Activated CD8-positive, alpha-beta T cell treated with anti-CD3 and anti-CD28 coated beads, Interleukin-2, amount 10 ng/mL, durations not matched to agents 7 days and 5 days (primary cell): ENCODE measurements around the gene EFS. TPM values are rescaled to one million over a fixed set of nuclear protein-coding genes. Genes with fewer than 3 reads are reported as not detected.
"Not testable (repeated sequence)": the region's sequence is repeated elsewhere in the genome, so short reads cannot be mapped to it uniquely, and the experiment has no call there.

ENCODE experiments used
- ATAC-seq: fragments of 150-1000 bp; cut with Tn5 transposase; one replicate; pipeline ENCODE4 v1.10.0; 2021; ENCODE audit warnings: moderate library complexity
- CTCF ChIA-PET: fragments of 350-600 bp; sonication (Branson Sonifier 250); formaldehyde crosslinking; loops from one replicate; lab custom pipeline; 2021; ENCODE audit warnings: antibody characterized with exemption; lab: Charles Lee
- POLR2A ChIA-PET: fragments of 350-600 bp; sonication (Branson Sonifier 250); formaldehyde crosslinking; loops from one replicate; lab custom pipeline; 2021; ENCODE audit warnings: antibody characterized with exemption; lab: Charles Lee
- DNase-seq: peaks from one replicate; pipeline ENCODE4 v3.0.0-alpha.2; 2020
- H3K27ac Mint-ChIP-seq: one replicate; pipeline ENCODE4 v1.8.0; 2021; ENCODE audit warnings: mild to moderate bottlenecking, mixed read lengths
- H3K27me3 Mint-ChIP-seq: one replicate; pipeline ENCODE4 v1.8.0; 2021; ENCODE audit warnings: low read depth, mixed read lengths
- H3K36me3 Mint-ChIP-seq: one replicate; pipeline ENCODE4 v1.8.0; 2021; ENCODE audit warnings: low read depth, mixed read lengths
- H3K4me1 Mint-ChIP-seq: one replicate; pipeline ENCODE4 v1.8.0; 2021; ENCODE audit warnings: low read depth, mixed read lengths
- H3K4me3 Mint-ChIP-seq: one replicate; pipeline ENCODE4 v1.8.0; 2021; ENCODE audit warnings: mild to moderate bottlenecking, mixed read lengths
- H3K9me3 Mint-ChIP-seq: one replicate; pipeline ENCODE4 v1.8.0; 2022; ENCODE audit warnings: mixed read lengths; ENCODE audit not compliant: insufficient read depth
- total RNA-seq, 2 experiments: library from RNA; stranded (reverse); gene quantifications; one replicate each; pipeline ENCODE4 v1.2.3, GENCODE V29; 2021

The EFS gene
- total RNA-seq, 2 experiments from 2014 or later = not detected

DNA sequence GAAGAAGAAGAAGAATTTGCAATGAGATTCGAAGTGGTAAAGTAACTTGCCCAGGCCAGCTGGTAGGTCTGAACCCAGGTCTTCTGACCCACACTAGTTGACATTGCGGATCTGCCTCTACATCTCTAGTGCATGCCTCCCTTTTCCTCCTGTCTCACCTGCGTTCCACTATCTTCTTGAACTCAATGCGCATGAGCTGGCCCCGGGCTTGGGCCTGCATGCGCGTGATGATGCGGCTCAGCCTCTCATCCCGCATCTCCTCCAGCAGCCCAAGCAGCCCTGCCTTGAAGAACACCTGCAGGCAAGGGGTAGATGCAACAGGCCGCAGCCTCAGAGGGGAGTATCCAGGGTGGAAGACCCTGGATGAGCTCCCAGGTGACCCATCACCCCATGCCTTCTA lies 31.2 kb upstream of the EFS start:
- ATAC-seq = no peak
- H3K36me3 Mint-ChIP-seq = no peaks in the 10 kb centered on the region
- H3K27ac Mint-ChIP-seq = no peak overlapping the region
- no peaks in the 10 kb centered on the region for H3K27me3 Mint-ChIP-seq
- no peaks in the 10 kb centered on the region for H3K9me3 Mint-ChIP-seq
- no peaks in the 10 kb centered on the region for H3K4me1 Mint-ChIP-seq
- CTCF ChIA-PET = interaction anchor here (1.6 to 1.8 kb wide), 2 partner anchors 16 kb away, joined by 4 to 6 read pairs; no protein-coding TSS in a partner anchor
- no peak overlapping the region for H3K4me3 Mint-ChIP-seq
- DNase-seq = no peak
- POLR2A ChIA-PET = no interaction called here

- H3K27me3 Mint-ChIP-seq = no peaks in the 10 kb centered on the region
- no peaks in the 10 kb centered on the region for H3K4me1 Mint-ChIP-seq
- H3K36me3 Mint-ChIP-seq = no peaks in the 10 kb centered on the region
- H3K9me3 Mint-ChIP-seq = no peaks in the 10 kb centered on the region
- ATAC-seq = no peak
- no peak overlapping the region for H3K27ac Mint-ChIP-seq
- DNase-seq = no peak
- ChIA-PET POLR2A (interaction anchor here (1.1 kb wide), 1 partner anchor 30 kb away, joined by 4 read pairs; no protein-coding TSS in a partner anchor), CTCF (interaction anchor here (2.7 kb wide), 1 partner anchor 12 kb away, joined by 10 read pairs; no protein-coding TSS in a partner anchor)
- H3K4me3 Mint-ChIP-seq = no peak overlapping the region
These were observed 27.6 kb upstream of the EFS start for GRCh38 chr14:23392613-23393012.

GRCh38 chr14:23389871-23390270 lies 24.9 kb upstream of the EFS start:
- H3K4me1 Mint-ChIP-seq, ATAC-seq, H3K36me3 Mint-ChIP-seq, H3K27ac Mint-ChIP-seq, H3K4me3 Mint-ChIP-seq, DNase-seq, H3K9me3 Mint-ChIP-seq, CTCF ChIA-PET, H3K27me3 Mint-ChIP-seq: not testable (repeated sequence)
- POLR2A ChIA-PET = interaction anchor here (0.7 kb wide), 1 partner anchor 226 kb away, joined by 3 read pairs; no protein-coding TSS in a partner anchor

DNA sequence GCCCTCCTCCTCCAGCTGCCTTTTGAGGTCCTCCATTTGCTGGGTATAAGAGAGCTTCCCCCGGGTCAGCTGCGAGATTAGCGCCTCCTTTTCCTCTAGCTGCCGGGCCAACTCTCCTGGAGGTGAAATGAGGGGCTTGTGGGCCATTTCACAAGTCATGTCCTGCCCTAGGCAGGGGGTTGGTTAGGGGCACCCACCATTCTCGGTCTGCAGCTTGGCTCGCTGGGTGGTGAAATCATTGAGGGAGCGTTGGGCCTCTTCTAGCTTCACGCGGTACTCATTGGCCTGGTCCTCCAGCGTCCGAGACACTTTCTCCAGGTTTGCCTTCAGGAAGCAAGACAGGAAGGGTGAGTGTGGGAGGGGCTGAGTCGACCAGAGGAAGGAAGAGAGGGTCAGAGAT lies 24.4 kb upstream of the EFS start:
- DNase-seq (no peak), ATAC-seq (no peak)
- no peaks in the 10 kb centered on the region for H3K36me3 Mint-ChIP-seq
- H3K4me1 Mint-ChIP-seq = no peaks in the 10 kb centered on the region
- ChIA-PET POLR2A (interaction anchor here (0.7 kb wide), 1 partner anchor 226 kb away, joined by 3 read pairs; no protein-coding TSS in a partner anchor), CTCF (no interaction called here)
- H3K27me3 Mint-ChIP-seq = no peaks in the 10 kb centered on the region
- no peak overlapping the region for H3K4me3 Mint-ChIP-seq
- no peak overlapping the region for H3K27ac Mint-ChIP-seq
- no peaks in the 10 kb centered on the region for H3K9me3 Mint-ChIP-seq

- H3K36me3 Mint-ChIP-seq = no peaks in the 10 kb centered on the region
- DNase-seq (no peak), ATAC-seq (no peak)
- H3K9me3 Mint-ChIP-seq = no peaks in the 10 kb centered on the region
- CTCF ChIA-PET = no interaction called here
- no peak overlapping the region for H3K27ac Mint-ChIP-seq
- no peaks in the 10 kb centered on the region for H3K27me3 Mint-ChIP-seq
- POLR2A ChIA-PET = interaction anchor here (0.7 kb wide), 1 partner anchor 225 kb away, joined by 3 read pairs; no protein-coding TSS in a partner anchor
- H3K4me3 Mint-ChIP-seq = no peak overlapping the region
- H3K4me1 Mint-ChIP-seq = no peaks in the 10 kb centered on the region
These were observed 24.0 kb upstream of the EFS start for GRCh38 chr14:23388996-23389395.

DNA sequence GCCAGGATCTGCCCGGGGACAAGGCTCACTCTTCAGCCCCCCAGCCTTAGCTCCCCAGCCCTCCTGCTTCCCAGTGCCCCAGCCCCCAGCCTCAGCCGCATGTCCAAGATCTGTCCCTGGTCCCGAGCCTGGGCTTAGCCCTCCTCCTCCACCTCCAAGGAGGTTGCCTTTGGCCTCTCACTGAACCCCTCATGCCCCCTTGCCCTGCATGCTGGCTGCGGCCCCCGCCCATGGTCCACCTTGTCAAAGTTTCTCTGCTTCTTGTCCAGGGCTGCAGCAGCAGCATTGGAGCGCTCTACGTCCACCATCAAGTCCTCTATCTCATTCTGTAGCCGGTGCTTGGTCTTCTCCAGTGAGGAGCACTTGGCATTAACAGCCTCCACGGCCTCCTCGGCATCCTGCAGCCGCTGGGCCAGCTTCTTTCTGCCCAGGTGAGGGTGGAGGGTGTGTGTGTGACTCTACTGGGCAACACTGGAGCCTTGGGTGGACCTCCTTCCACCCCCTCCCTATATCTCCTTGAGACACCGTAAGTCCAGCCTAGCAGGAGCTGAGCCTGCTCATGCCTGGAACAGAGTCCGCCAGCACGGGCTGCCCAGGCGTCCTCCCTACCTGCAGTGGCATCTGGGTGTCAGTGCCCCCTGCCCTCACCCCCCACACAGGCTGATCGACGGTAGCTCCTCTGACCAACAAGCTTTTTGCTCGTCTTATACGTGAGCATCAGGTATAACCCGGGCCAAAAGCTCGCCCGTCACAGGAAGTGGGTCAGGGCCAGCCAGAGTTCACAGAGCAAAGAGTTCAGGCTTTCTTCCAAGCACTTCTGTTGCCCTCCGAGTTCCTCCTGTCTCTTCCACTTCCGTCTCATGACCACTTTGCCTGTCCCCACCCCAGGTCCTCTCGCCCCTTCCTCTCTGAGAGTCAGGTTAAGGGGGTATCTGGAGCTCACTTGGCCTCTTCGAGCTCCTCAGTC lies 23.2 kb upstream of the EFS start:
- no peaks in the 10 kb centered on the region for H3K36me3 Mint-ChIP-seq
- CTCF ChIA-PET = no interaction called here
- no peak overlapping the region for H3K27ac Mint-ChIP-seq
- POLR2A ChIA-PET = interaction anchor here (0.7 kb wide), 1 partner anchor 160 kb away, joined by 3 read pairs; no protein-coding TSS in a partner anchor
- no peaks in the 10 kb centered on the region for H3K4me1 Mint-ChIP-seq
- H3K9me3 Mint-ChIP-seq = no peaks in the 10 kb centered on the region
- ATAC-seq = no peak
- DNase-seq = no peak
- no peak overlapping the region for H3K4me3 Mint-ChIP-seq
- no peaks in the 10 kb centered on the region for H3K27me3 Mint-ChIP-seq

DNA sequence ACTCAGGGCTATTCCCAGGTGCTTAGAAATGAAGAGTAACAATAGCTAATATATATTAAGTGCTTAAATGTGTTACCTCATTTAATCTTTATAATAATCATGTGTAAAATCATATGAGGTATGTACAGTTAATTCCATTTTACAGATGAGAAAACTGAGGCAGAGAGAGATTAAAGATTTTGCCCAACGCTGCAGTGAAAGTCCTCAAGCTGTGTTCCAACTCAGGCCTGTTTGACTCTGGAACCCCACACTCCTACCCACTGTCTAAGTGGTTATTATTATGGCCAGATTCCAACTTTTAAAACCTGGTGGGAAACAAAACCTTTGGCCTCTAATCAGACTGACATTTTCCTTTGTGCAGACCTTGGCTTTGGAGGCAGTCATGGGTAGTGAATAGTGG lies 22.0 kb upstream of the EFS start:
- Mint-ChIP-seq H3K27ac (no peak overlapping the region), H3K9me3 (no peaks in the 10 kb centered on the region), H3K4me1 (no peaks in the 10 kb centered on the region), H3K4me3 (no peak overlapping the region), H3K36me3 (no peaks in the 10 kb centered on the region), H3K27me3 (peaks cover 2% of the 10 kb centered on the region)
- ChIA-PET CTCF (no interaction called here), POLR2A (no interaction called here)
- DNase-seq (no peak), ATAC-seq (no peak)

- POLR2A ChIA-PET, DNase-seq, H3K27ac Mint-ChIP-seq, H3K9me3 Mint-ChIP-seq, H3K4me3 Mint-ChIP-seq, H3K4me1 Mint-ChIP-seq, ATAC-seq, CTCF ChIA-PET, H3K36me3 Mint-ChIP-seq, H3K27me3 Mint-ChIP-seq: not testable (repeated sequence)
These were observed 21.3 kb upstream of the EFS start for GRCh38 chr14:23386266-23386657.

DNA sequence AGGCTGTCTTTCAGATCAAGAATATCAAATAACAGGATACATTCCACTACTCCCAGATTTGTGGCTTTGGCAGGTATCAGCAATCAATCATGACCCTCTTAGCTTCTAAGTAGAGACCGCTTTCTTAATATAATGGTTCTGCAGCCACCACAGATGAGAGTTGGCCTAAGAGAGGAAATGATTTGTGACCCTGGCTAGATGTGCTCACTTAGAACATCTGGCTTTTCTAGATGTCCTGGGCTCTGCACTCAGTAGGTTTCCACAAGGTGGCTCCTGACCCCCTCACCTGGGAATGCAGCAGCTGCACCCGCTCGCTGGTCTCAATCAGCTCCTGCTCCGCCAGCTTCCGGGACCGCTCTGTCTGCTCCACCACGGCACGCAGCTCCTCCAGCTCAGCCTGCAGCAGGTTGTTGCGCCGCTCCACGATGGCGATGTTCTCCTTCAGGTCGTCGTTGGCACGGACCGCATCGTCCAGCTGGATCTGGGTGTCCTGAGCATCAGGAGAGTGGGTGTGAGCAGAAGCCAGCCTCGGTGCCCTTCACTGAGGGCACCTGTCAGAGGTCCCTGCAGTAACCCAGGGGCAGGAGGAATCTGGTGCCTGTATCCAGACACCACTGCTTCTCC lies 20.8 kb upstream of the EFS start:
- H3K36me3 Mint-ChIP-seq = no peaks in the 10 kb centered on the region
- CTCF ChIA-PET = interaction anchor here (0.9 to 1.2 kb wide), 2 partner anchors 64 to 265 kb away, joined by 3 to 4 read pairs; partner anchors contain the start of gene PABPN1
- H3K4me3 Mint-ChIP-seq = no peak overlapping the region
- peaks cover 2% of the 10 kb centered on the region for H3K27me3 Mint-ChIP-seq
- ATAC-seq (no peak), DNase-seq (no peak)
- POLR2A ChIA-PET = no interaction called here
- no peaks in the 10 kb centered on the region for H3K9me3 Mint-ChIP-seq
- H3K27ac Mint-ChIP-seq = no peak overlapping the region
- no peaks in the 10 kb centered on the region for H3K4me1 Mint-ChIP-seq

DNA sequence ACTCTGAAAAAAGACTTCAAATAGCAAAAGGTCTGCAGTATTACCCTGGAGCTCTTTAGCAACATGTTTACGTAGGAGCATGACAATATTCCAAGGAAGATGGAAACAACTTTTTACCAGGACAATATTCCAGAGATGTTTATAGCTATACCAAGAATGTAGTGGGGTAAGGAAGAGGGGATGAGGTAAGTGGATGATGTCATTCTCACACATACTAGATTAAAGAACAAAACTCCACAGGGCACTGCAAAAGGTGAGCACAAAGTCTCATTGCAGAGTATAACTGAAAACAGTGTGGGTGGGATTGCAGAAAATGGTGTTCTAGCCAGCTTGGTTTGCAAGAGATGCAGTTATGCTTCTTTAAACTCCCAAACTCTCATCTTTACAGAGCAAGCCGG lies 20.3 kb upstream of the EFS start:
- Mint-ChIP-seq H3K27me3 (peaks cover 2% of the 10 kb centered on the region), H3K4me1 (no peaks in the 10 kb centered on the region), H3K27ac (no peak overlapping the region), H3K36me3 (no peaks in the 10 kb centered on the region), H3K9me3 (no peaks in the 10 kb centered on the region), H3K4me3 (no peak overlapping the region)
- no peak for ATAC-seq
- CTCF ChIA-PET = interaction anchor here (0.9 to 1.2 kb wide), 2 partner anchors 64 to 265 kb away, joined by 3 to 4 read pairs; partner anchors contain the start of gene PABPN1
- POLR2A ChIA-PET = no interaction called here
- DNase-seq = no peak

- peaks cover 2% of the 10 kb centered on the region for H3K27me3 Mint-ChIP-seq
- H3K9me3 Mint-ChIP-seq = no peaks in the 10 kb centered on the region
- H3K4me1 Mint-ChIP-seq = no peaks in the 10 kb centered on the region
- POLR2A ChIA-PET = no interaction called here
- ATAC-seq (no peak), DNase-seq (no peak)
- CTCF ChIA-PET = interaction anchor here (1.2 to 7.5 kb wide), 2 partner anchors 57 to 264 kb away, joined by 4 to 87 read pairs; no protein-coding TSS in a partner anchor
- no peak overlapping the region for H3K4me3 Mint-ChIP-seq
- H3K36me3 Mint-ChIP-seq = no peaks in the 10 kb centered on the region
- no peak overlapping the region for H3K27ac Mint-ChIP-seq
These were observed 19.6 kb upstream of the EFS start for GRCh38 chr14:23384364-23385080.
